OCI-LY7 (cell line): ENCODE measurements around the gene KRT39. TPM values are rescaled to one million over a fixed set of nuclear protein-coding genes. Genes with fewer than 3 reads are reported as not detected.

Experiments used
- BruUV-seq: library from RNA; stranded (reverse); fragments of 400-500 nt; replicated peaks from 2 replicates; lab custom pipeline; 2021; lab: Mats Ljungman, UMichigan
- CTCF ChIA-PET: fragments of 300-600 bp; sonication (Branson Sonifier 250); formaldehyde crosslinking; loops from one replicate; lab custom pipeline; 2022; ENCODE audit warnings: antibody characterized with exemption; ENCODE audit not compliant: unreplicated experiment; lab: Charles Lee
- POLR2A ChIA-PET: fragments of 300-600 bp; sonication (Branson Sonifier 250); formaldehyde crosslinking; loops from one replicate; lab custom pipeline; 2022; ENCODE audit warnings: antibody characterized with exemption; lab: Charles Lee
- DNase-seq: peaks from one replicate; pipeline ENCODE4 v3.0.0-alpha.2; 2015; ENCODE audit warnings: low spot score
- H2AFZ ChIP-seq: fragments of 200-600 bp; sonication (generic), shearing (Covaris generic); 2 replicates; pipeline ENCODE4 v1.6.1; 2014; ENCODE audit warnings: mild to moderate bottlenecking, antibody characterized with exemption, low read length, moderate library complexity
- H3K27ac ChIP-seq: fragments of 200-600 bp; sonication (generic); 2 replicates; pipeline ENCODE4 v1.5.1; 2014; ENCODE audit warnings: mixed run types, low read depth, mild to moderate bottlenecking, moderate library complexity, low read length, inconsistent platforms; ENCODE audit not compliant: poor library complexity, severe bottlenecking
- H3K36me3 ChIP-seq: fragments of 200-600 bp; sonication (generic); 2 replicates; pipeline ENCODE4 v1.6.1; 2014; ENCODE audit warnings: mild to moderate bottlenecking, antibody characterized with exemption, low read length, moderate library complexity, mixed read lengths; ENCODE audit not compliant: insufficient read depth
- H3K4me1 ChIP-seq: fragments of 200-600 bp; sonication (generic); 2 replicates; pipeline ENCODE4 v1.5.1; 2014; ENCODE audit warnings: mild to moderate bottlenecking, low read length; ENCODE audit not compliant: insufficient read depth, poor library complexity, severe bottlenecking
- H3K4me2 ChIP-seq: fragments of 200-600 bp; sonication (generic); 2 replicates; pipeline ENCODE4 v1.6.1; 2014; ENCODE audit warnings: mild to moderate bottlenecking, low read length
- H3K4me3 ChIP-seq: fragments of 200-600 bp; sonication (generic); 2 replicates; pipeline ENCODE4 v1.5.1; 2014; ENCODE audit warnings: mild to moderate bottlenecking, low read depth, low read length; ENCODE audit not compliant: poor library complexity, severe bottlenecking
- H3K79me2 ChIP-seq: fragments of 200-600 bp; sonication (generic); 2 replicates; pipeline ENCODE4 v1.6.1; 2016; ENCODE audit warnings: low read depth, mild to moderate bottlenecking, low read length, moderate library complexity, mixed read lengths; ENCODE audit not compliant: insufficient read depth
- H3K9me2 ChIP-seq: fragments of 200-600 bp; sonication (generic); 2 replicates; pipeline ENCODE4 v1.6.1; 2016; ENCODE audit warnings: mild to moderate bottlenecking, low read length, mixed read lengths; ENCODE audit not compliant: insufficient read depth
- H3K9me3 ChIP-seq: fragments of 200-600 bp; sonication (generic); 2 replicates; pipeline ENCODE4 v1.6.1; 2014; ENCODE audit warnings: mild to moderate bottlenecking, mixed run types, low read length, mixed read lengths
- H4K20me1 ChIP-seq: fragments of 200-600 bp; sonication (generic); 2 replicates; pipeline ENCODE4 v1.6.1; 2014; ENCODE audit warnings: mild to moderate bottlenecking, antibody characterized with exemption, low read length, moderate library complexity, mixed read lengths; ENCODE audit not compliant: insufficient read depth
- CTCF ChIP-seq: fragments of 200-600 bp; sonication (generic); conservative IDR thresholded peaks from 2 replicates; pipeline ENCODE4 v1.5.1; 2014; ENCODE audit warnings: mild to moderate bottlenecking, antibody characterized with exemption, low read length, moderate library complexity, mixed read lengths
- EZH2phosphoT487 ChIP-seq: fragments of 200-600 bp; sonication (generic); IDR thresholded peaks from 2 replicates; pipeline ENCODE4 v1.6.1; 2018; ENCODE audit warnings: low read depth, borderline replicate concordance, mild to moderate bottlenecking, mixed run types, antibody characterized with exemption, low read length, moderate library complexity, mixed read lengths
- intact Hi-C: fragments of 100-400 bp; cut with micrococcal nuclease; formaldehyde crosslinking; loops from one replicate; pipeline ENCODE4 v1.10.0; 2022; ENCODE audit not compliant: unreplicated experiment
- total RNA-seq, 2 experiments: library from RNA; depleted of rRNA in 1 of 2; stranded (reverse); fragments of >200 nt in 1 of 2; shearing (Covaris generic) in 1 of 2; gene quantifications; 2 replicates each; pipeline ENCODE4 v1.2.3, GENCODE V29; 2014 to 2022

Gene KRT39
- total RNA-seq, 2 experiments from 2014 or later: not detected

DNA sequence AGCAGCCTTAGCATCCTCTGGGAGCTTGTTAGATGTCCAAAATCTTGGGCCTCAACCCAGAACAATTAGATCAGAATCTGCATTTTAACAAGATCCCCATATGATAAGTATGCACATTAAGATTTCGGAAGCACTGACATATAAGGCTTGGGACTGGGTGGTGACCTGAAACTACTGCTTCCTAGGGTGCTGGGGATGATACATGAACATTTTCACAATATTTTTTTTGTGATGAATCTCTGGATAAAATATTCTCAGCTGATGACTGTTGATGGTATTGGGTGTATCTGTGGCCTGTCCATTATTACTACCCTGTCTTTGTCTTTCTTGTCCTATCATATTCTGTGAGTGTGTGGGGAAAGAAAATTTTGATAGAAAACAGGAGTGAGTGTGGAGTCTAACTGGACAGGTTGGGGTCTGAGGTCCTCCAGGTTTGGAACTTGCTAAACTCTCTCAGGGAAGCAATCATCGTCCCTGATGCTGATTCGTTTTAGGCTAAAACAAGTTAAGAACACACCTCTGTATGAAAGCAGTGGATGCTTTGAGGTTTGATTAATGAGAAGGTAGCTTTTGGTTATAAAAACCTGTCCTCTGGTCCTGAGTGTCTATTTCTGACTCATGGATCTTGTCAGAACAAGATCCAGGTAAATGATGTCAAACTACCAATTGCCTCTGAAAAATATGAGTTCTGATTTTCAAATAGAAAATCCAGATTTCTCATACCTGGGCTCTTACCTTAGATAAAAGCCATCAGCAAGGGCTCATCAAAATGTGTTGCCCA, 52.5 kb downstream of the KRT39 start:
- no TSS peak for BruUV-seq
- no peak overlapping the region for H2AFZ ChIP-seq
- no peaks in the 10 kb centered on the region for H3K4me1 ChIP-seq
- intact Hi-C loops: no loop called here
- H3K9me2 ChIP-seq: no peaks in the 10 kb centered on the region
- DNase-seq: no peak
- H3K27ac ChIP-seq: no peak overlapping the region
- no peaks in the 10 kb centered on the region for H3K9me3 ChIP-seq
- POLR2A ChIA-PET: no interaction called here
- no peak overlapping the region for H3K4me2 ChIP-seq
- H3K4me3 ChIP-seq: no peak overlapping the region
- no peaks in the 10 kb centered on the region for H4K20me1 ChIP-seq
- CTCF ChIA-PET: no interaction called here
- H3K79me2 ChIP-seq: no peaks in the 10 kb centered on the region
- no peaks in the 10 kb centered on the region for H3K36me3 ChIP-seq
- TF ChIP-seq EZH2phosphoT487 (no peak), CTCF (no peak)

GRCh38 chr17:40912486-40913210, 54.1 kb downstream of the KRT39 start:
- Histone ChIP-seq H3K4me3 (no peak overlapping the region), H3K4me2 (no peak overlapping the region), H3K9me3 (no peaks in the 10 kb centered on the region), H3K36me3 (no peaks in the 10 kb centered on the region), H3K4me1 (no peaks in the 10 kb centered on the region), H4K20me1 (no peaks in the 10 kb centered on the region), H2AFZ (no peak overlapping the region), H3K27ac (no peak overlapping the region), H3K79me2 (no peaks in the 10 kb centered on the region), H3K9me2 (no peaks in the 10 kb centered on the region)
- intact Hi-C loops: no loop called here
- TF ChIP-seq CTCF (no peak), EZH2phosphoT487 (no peak)
- CTCF ChIA-PET: no interaction called here
- no peak for DNase-seq
- POLR2A ChIA-PET: no interaction called here
- BruUV-seq: no TSS peak

DNA sequence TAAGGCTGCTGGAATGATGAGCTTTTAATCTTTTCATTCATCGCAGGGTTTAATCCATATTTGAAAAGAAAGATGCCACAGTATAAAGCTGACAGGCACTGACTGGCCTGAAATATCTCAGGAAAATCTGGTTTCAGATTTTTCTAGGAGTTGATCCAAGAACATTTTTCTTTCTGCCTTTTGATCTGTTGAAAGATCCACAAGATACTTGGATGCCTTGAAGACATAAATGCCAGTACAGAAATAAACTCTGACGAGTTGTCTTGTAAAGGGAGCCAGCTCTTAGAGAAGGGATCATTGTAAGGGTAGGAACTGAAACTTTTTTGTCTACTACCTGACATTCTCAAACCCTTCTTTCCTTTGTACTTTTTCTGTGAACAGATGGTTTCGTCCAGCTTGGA, 56.3 kb downstream of the KRT39 start:
- ChIA-PET CTCF (no interaction called here), POLR2A (interaction anchor here (0.6 kb wide), 1 partner anchor 765 kb away, joined by 3 read pairs; no protein-coding TSS in a partner anchor)
- Histone ChIP-seq H2AFZ (no peak overlapping the region), H3K4me2 (no peak overlapping the region), H3K79me2 (no peaks in the 10 kb centered on the region), H3K36me3 (no peaks in the 10 kb centered on the region), H3K4me3 (no peak overlapping the region), H3K9me3 (no peaks in the 10 kb centered on the region), H3K27ac (no peak overlapping the region), H3K9me2 (no peaks in the 10 kb centered on the region), H3K4me1 (no peaks in the 10 kb centered on the region), H4K20me1 (no peaks in the 10 kb centered on the region)
- intact Hi-C loops: no loop called here
- no TSS peak for BruUV-seq
- TF ChIP-seq CTCF: no peak
- no peak for TF ChIP-seq EZH2phosphoT487
- DNase-seq: no peak
